NCI-H2196 (cell line): Measurements from ENCODE around the gene MAB21L4.

ENCODE experiments used
- DNase-seq: peaks from one replicate; lab custom pipeline; 2025; ENCODE audit not compliant: unreplicated experiment; lab: John Stamatoyannopoulos, UW

Gene MAB21L4

DNA sequence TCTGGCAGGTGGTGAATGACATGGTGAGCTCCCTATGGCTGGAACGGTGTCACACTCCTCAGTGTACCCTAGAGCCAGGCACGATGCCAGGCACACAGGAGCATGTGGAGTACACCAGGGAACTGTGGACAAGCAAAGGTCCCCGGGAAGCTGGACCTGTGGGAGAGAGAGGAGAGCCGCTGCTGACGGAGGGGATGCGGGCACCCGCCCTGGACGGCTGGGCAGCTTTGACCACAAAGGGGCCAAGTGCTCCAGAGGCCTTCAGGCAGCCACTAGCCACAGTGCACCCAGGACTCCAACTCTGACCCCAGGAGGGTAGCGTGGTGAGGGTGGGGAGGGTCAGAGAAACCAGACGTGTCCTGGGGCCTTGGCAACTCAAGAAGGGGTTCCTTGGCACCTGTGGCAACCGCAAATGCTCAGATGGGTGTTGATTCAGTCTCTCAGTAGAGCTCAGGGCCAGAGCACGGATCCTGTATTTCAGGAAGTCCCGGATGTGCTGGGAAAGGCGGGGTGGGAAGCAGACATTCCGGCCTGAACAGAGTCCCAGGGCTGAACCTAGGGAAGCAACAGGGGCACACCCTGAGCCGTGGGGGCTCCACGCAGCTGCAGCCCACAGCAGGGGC is 2.3 kb upstream of the MAB21L4 start:
- DNase-seq = no peak

DNA sequence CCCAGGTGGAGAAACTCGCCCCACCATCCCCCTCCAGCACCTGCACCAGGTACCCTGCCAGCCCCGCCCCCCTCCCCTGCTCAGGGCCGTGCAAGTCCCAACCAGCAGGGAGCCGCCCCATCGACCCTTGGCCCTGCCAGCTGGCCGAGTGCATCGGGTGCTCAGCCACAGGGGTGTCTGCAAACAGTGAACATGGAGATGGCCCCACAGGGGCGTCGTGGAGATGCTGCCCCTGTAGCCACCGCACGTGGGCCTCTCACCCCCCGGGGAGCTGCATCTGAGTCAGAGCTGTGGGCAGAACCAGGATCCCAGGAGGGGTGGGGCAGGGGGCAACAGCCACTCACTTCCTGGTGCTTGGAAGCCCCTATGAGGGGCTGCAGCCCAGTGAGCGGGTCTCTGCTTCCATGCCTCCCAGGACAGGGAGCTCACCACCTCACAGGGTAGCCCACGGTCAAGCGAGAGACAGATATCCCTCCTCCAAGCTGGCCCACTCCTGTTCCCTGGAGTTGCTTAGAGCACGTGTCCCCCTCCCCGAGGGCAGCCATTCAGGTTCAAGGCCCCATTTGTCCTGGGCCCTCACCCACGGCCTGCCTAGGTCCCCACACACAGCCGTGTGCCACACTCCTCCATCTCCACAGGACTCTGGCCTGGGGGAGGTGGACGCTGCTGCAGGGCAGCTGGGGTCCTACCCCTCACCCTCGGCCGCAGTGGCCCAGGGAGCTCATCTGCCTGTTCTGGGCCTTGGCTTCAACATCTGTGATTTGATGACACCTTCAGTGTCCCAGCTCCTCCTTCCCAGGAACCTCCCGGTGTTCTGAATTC is 1.1 kb upstream of the MAB21L4 start:
- DNase-seq = peak; percentile 82

DNA sequence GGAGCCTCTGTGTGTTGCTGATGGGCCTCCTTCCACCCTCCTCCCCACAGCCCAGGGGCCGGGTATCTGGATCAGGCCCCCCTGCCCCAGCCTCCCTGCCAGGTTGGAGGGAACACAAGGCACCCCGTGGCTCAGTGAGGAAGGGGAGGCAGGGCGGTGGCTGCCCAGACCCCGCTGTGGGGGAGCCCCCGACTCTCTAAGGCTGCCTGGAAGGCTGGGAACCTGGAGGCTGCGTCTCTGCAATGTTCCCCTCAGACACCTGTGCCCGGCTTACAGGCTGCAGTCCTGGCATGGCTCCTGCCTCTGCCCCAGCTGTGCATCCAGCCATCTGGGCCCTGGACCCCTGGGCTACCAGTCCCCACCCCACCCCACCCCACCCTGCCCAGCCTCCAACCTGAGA is 438 bp upstream of the MAB21L4 start:
- no peak for DNase-seq

DNA sequence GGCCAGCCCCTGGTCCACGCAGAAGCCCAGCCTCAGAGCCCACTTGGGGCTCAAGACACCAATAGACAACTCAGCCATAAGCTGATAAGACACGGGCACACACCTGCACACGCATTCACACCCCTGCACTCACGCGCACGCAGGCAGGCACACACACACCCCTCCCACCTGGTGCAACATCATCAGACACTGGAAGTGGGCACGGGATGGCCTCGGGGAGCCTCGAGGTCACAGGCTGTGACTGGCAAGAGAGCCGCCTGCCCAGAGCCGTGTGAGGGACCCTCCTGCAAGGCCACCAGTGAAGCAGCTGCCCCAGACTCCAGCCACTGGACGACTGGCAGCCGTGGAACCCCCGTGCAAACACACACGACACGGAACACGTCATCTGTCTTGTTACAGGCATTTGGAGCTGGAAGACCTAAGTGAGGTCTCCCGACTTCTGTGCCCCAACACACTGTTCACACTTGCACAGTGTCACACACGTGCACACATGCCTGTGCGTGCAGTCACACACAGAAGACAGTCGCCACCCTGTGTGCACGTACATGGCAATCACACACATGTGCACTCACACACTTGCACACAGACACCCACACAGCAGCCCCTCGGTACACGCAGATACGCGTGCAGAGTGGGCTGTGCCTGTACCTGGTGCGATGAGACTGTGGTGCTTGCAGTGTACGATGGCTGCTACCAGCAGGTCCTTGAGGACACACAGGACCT is 959 bp downstream of the MAB21L4 start:
- DNase-seq = no peak

DNA sequence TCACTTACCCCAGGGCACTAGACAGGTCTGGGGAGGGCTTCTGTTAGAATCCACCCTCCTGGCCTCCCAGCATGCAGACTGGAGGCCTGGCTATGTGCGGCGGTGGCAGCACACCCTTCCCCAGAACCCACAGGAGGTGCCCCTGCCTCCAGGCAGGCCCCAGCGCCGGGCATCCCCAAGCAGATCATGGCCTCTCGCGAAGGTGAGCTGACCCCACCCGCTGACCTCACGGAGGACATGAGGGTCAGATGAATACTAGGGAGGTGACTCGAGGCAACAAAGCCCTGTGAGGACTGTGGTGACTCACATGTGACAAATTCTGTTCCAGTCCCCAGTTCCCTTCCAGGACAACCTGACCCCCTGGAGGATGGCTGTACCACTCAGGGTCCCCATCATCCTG is 1.9 kb downstream of the MAB21L4 start:
- no peak for DNase-seq

DNA sequence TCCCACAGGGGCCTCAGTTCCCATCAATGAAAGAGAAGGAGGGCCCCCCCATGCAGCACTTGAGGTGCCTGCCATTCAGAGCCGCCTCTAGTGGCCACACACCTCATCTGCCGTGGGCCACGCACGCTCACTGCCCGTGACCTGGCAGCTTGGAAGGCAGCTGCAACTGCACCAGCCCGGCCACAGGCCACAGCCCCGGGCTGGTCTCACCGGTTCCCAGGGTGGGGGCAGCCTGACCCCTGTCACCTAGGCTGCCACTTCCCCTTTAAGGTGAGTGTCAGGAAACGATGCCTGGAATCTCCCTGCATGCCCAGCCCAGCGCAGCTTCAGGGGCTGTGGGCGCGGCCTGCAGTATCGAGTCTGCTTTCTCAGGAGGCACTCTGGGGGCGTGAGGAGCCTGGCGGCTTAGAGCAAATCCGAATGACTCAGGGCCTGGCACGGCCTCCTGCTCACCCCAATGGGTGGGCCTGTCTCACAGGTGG is 2.6 kb downstream of the MAB21L4 start:
- no peak for DNase-seq

DNA sequence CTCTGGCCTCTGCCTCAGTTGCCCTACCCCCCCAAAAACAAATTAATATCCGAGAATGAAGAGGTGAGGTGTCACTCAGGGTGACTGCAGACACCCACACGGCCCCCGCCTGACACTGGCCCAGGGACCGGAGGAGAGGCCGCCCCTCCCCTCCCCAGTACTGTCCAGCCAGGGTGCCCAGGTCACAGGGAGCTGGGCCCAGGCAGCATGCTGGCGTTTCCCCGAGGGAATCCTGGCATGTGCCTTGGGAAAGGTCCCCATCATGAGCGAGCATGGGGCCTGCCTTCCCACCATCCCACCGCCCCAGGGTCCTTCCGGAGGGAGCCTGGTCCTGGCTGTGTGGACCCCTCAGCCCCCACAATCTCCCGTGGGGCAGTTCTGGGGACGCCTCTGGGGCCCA is 3.0 kb downstream of the MAB21L4 start:
- DNase-seq = no peak

DNA sequence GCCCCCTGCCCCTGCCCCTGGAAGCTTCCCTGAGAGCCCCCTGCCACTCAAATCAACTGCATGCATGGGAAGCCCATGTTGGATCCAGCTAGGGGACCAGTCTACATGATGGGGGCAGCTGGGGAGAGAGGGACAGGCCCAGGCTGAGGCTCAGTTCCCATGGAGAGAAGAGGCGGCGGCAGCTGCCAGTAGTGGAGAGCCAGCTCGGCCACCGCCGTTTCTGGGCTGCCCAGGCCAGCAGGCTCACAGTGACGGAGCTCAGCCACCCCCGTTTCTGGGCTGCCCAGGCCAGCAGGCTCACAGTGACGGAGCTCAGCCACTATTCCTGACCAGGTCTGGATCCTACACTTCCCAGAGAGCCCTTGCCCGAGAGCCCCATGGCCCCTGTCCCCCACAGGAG is 3.6 kb downstream of the MAB21L4 start:
- DNase-seq = no peak

DNA sequence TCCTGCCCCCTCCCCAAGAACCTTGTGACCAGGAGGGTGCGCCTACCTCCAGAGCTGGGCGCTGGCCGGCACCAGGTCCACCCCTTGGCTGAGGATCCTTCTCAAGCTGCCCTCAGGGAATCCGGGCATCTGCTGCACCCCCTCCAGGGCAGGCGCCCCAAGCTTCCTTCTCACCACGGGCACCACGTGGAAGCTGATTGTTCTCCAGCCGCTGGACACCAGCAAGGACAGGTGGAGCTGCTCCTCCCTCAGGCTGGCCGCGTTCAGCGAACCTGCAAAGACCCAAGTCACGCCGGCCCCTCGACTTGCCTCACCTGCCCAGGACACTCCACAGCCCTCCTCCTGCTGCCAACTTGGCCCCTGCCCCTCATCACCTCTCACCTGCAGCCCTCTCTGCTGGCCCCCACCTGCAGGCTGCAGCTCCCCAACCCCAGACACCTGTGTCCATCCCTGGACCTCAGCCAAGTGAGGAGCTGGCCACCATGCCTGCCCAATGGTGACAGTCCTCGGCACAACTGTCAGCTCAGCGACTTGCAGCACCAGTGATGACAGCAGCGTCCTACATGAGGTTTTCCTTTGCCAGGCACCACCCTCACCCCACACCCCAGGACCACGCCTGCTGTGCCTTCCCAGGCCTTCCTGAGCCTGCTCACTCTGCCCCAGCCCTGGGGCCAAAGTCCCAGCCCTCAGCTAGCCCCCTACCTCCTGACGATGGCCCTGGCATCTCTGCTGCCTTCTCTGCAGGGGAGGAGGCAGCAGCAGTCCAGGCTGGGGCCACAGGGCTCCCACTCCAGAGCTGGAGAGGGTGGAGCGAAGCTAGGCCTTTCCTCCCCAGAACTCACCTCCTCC is 4.2 kb downstream of the MAB21L4 start:
- no peak for DNase-seq

DNA sequence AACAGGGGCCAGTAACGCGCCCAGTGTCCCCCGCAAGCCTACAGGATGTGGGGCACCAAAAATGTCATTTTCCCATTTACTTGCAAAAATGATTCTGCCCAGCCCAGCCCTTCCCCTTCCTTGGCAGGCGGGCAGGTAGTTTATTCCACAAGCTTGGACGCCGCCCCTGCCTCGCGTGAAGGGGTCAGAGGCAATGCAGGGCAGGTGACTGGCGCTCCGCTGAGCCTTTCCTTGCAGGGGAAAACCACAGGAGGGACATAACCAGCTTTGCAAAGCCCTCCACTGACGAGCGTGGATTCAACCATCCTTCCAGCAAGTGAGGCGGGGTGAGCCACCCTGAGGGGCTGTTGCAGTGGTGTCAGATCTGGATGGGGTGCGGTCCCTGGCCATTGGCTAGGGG is 5.3 kb downstream of the MAB21L4 start:
- no peak for DNase-seq

DNA sequence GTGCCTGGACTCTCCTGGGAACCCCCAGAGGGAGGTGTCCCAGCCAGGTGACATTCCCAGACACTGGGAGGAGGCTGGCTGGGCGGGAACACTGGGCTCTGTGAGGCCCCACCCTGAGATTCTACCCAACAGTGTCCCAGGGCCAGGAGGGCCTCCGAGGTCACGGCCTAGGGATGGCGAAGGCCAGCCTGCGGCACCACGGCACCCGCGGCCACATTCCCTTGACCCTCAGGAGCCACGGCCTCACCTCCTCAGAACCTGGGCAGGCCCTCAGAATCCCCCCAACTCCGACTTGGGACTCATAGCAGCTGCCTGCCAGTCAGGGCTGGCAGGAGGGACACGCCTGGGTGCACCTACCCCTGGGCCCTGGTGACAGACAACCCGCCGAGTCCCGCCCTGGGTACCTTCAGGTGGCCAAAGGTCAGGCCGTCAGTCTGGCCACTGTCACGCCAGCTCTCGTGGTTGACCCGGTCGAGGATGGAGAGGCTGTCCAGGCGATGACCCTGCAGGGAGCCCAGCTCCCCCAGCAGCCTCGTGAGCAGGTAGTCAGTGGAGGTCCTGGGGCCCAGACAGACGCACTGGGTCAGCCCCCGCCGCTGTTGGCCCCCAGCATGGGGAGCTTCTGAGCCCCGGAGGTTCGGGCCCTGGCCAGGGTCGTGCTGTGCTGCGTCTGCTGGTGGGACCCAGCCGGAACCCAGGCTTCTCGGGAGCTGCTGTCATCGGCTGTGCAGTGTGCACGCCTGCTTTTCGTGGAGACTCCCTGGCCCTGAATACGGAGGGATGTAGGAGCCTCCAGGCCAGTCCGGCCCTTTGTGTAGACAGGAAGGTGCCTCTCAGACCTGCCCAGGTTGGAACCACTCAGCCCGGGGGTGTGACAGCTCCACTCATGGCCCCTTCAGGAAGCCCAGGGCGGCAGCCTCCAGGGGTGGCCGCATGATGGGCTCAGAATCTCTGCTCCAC is 6.1 kb downstream of the MAB21L4 start:
- DNase-seq = no peak

DNA sequence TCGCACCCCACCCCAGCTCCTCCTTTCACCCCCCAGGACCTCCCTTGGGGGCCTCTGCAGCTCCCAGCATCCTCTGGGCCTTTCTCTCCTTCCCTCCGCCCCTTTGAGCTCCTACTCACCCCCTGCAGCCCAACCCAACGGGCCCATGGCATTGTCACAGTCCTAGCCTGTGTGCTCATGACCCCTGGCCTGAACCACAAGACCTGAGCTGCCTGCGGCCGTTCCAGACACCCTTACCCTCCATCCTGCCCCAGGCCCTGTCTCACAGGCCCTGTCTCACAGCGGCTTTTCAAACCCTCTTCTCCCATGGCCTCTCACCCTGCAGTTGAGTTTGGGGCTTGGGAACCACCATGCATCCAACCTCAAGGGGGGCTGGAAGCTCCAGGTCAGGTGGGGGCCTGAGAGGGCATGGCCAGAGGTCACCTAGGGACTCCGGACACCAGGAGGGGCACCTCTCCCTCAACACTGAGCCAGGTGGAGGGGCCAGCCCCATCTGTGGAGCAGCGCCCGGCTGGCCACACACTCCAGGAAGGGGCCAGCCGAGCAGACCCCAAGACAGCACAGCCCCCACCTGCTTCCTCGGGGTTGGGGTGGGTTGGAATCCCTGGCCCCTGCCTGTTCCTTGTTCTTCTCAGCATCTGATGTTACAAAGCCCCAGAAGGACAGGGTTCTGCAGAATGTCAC is 6.9 kb downstream of the MAB21L4 start:
- DNase-seq = no peak

DNA sequence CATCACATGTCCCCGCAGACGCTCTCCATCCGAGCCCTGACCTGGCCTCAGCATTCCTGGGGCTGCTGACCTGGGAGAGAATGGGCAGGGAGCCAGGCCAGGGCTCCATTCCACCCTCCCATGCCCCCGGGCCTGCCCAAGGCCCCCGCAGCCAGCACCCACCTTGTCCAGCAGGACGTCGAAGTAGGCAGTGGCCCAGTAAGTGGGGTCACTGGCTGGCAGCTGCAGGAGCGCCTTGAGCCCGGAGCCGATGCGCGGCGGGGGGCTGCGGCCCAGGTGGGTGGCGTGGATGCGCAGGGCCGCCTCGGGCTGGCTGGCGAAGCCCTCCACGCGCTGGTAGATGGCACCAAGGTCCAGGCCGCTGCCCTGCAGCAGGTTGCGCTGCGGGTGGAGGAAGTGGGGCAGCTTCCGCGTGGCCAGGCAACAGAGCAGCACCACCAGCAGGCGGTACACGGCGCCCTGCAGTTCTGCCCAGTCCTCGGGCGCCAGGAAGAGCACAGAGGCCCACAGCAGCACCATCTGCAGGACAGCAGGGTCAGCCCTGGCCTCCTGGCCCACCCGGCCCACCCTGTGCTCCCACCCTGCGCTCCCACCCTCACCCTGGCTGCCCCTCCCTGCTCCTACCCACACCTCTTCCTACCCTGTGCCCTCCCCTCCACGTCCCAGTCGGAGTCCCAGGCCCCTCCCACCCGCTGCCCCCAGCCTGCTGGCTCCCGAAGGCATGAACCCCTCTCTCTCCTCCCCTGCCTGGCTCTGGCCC is 7.6 kb downstream of the MAB21L4 start:
- no peak for DNase-seq

DNA sequence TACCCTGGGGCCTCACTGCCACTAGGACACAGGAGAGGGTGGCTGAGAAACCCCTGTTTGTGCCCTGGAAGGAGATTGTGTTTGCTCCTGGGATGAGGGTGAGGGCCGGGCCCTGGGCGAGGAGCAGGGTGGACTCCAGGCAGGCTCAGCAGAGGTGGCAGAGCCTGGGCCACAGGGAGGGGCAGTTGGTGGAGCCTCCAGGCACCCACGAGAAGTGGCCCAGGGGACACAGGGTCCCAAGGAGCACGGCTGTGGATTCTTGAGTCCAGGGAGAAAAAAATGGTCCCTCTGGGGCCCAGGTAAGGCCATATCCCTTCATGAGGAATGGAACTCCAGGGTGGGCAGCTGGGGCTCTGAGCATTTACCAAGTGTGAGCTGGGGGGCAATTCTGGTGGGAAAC is 8.3 kb downstream of the MAB21L4 start:
- DNase-seq = no peak

DNA sequence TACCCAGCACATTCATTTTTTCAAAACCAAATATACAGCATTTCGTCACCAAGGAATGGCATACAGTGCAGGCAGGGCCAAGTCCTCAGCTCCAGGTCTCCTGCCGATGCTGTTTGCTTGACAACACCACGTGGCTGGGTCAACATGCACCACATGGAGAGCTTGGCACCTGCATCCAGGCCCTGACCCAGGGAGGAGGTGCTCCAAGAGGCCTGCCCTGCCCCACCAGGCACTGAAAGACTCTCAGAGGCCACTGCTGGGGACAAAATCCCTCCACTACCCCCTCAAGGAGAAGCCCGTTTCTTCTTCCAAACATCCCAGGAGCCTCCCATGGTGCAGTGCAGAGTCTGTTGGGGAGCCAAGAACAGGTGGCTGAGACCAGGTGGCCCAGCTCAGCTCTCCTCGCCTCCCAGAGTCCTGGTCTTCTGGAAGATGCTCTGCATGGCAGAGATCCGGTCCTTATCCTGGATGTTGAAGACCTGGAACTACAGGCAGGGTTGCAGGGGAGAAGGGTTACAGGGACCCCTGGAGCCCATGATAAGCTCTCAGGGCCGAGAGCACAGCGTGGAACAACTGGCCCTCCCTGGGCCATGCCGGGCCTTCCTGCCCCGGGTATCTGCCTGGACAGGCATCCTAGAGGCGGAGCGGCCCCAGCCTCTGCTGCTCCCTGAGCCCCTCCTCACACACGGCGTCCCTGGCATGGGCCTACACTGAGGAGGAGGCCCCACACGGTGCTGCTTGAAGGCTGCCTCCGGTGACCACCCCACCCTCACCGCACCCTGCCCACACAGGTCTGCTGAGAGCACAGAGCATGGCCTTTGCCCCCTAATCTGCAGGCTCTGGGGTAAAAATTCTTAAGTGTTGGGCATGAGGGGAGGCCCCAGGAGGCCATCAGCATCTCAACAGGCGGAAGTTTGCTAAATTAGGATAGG is 9.0 kb downstream of the MAB21L4 start:
- peak; percentile 56 for DNase-seq

DNA sequence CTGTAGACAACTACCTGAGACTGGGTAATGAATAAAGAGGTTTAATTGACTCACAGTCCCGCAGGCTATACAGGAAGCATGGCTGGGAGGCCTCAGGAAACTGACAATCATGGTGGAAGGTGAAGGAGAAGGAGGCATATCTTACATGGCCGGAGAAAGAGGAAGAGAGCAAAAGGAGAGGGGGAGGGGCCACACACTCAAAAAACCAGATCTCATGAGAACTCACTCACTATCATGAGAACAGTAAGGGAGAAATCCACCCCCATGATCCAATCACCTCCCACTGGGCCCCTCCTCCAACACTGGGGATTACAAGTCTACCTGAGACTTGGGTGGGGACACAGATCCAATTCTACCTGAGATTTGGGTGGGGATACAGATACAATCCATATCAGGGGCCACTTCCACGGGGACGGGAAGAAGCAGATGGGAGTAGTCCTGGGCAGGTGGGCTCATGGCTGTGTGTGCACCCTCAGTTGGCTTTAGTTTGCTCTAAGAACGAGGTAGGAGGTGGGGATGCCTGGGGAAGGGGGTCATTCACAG is 9.9 kb downstream of the MAB21L4 start:
- no peak for DNase-seq

DNA sequence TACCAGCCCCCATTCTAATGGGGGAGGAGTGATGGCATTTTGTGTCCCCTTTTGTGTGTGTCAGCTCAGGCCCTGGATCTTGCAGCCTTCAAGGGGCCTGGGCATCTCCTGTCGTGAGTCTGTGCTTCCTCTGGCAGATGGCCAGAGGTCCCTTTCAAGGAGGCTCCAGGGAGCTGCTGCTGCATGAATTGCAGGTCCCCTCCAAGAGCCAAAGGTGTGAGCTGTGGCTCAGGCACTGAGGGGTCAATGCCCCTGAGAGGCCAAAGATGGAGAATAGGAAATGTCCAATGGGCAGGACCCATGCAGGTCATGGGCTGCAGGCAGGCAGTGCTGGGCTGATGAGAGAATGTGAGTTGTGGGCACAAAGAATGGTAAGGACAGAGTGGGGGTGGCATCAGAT is 10.4 kb downstream of the MAB21L4 start:
- no peak for DNase-seq
